Epithelial cell of prostate (primary cell): ENCODE measurements around the gene CRMP1.

ENCODE experiments used
- DNase-seq: peaks from one replicate; pipeline ENCODE4 v3.0.0-alpha.2; 2011; ENCODE audit warnings: low read depth, low spot score
- H3K27ac ChIP-seq: fragments of 450-650 bp; 2 replicates; pipeline ENCODE4 v1.5.1; 2017; ENCODE audit warnings: mild to moderate bottlenecking

Gene CRMP1

GRCh38 chr4:5890063-5890727, 2.7 kb downstream of the CRMP1 start:
- DNase-seq: no peak
- no peak overlapping the region for H3K27ac ChIP-seq

- no peak overlapping the region for H3K27ac ChIP-seq
- DNase-seq: no peak
Observed at GRCh38 chr4:5889002-5889696, 3.7 kb downstream of the CRMP1 start.

- no peak overlapping the region for H3K27ac ChIP-seq
- DNase-seq: no peak
Observed at GRCh38 chr4:5888222-5889001, 4.5 kb downstream of the CRMP1 start.

GRCh38 chr4:5887361-5888221, 5.3 kb downstream of the CRMP1 start:
- no peak for DNase-seq
- no peak overlapping the region for H3K27ac ChIP-seq

GRCh38 chr4:5887011-5887360, 5.9 kb downstream of the CRMP1 start:
- no peak for DNase-seq
- no peak overlapping the region for H3K27ac ChIP-seq

- no peak overlapping the region for H3K27ac ChIP-seq
- DNase-seq: no peak
Observed at GRCh38 chr4:5885733-5886132, 7.2 kb downstream of the CRMP1 start.

GRCh38 chr4:5884796-5885195, 8.1 kb downstream of the CRMP1 start:
- DNase-seq: no peak
- no peak overlapping the region for H3K27ac ChIP-seq

- H3K27ac ChIP-seq: no peak overlapping the region
- DNase-seq: no peak
Observed at GRCh38 chr4:5883916-5884315, 9.0 kb downstream of the CRMP1 start.

GRCh38 chr4:5882947-5883346, 9.9 kb downstream of the CRMP1 start:
- H3K27ac ChIP-seq: no peak overlapping the region
- DNase-seq: no peak

GRCh38 chr4:5881340-5881739, 11.5 kb downstream of the CRMP1 start:
- no peak for DNase-seq

GRCh38 chr4:5878359-5878758, 14.5 kb downstream of the CRMP1 start:
- no peak for DNase-seq
- H3K27ac ChIP-seq: no peak overlapping the region

More at GRCh38 chr4:5881340-5881739, 11.5 kb downstream of the CRMP1 start:
- H3K27ac ChIP-seq: no peak overlapping the region

- no peak overlapping the region for H3K27ac ChIP-seq
- no peak for DNase-seq
Observed at GRCh38 chr4:5877392-5877791, 15.5 kb downstream of the CRMP1 start.

GRCh38 chr4:5874811-5875449, 18.0 kb downstream of the CRMP1 start:
- peak; percentile 8 for DNase-seq

GRCh38 chr4:5870701-5871100, 22.2 kb downstream of the CRMP1 start:
- H3K27ac ChIP-seq: no peak overlapping the region

More at GRCh38 chr4:5874811-5875449, 18.0 kb downstream of the CRMP1 start:
- H3K27ac ChIP-seq: no peak overlapping the region

GRCh38 chr4:5869966-5870619, 22.8 kb downstream of the CRMP1 start:
- DNase-seq: no peak
- no peak overlapping the region for H3K27ac ChIP-seq

More at GRCh38 chr4:5870701-5871100, 22.2 kb downstream of the CRMP1 start:
- DNase-seq: no peak

GRCh38 chr4:5867866-5868265, 25.0 kb downstream of the CRMP1 start:
- H3K27ac ChIP-seq: no peak overlapping the region
- no peak for DNase-seq

- no peak overlapping the region for H3K27ac ChIP-seq
- no peak for DNase-seq
Observed at GRCh38 chr4:5866841-5867813, 25.8 kb downstream of the CRMP1 start.

GRCh38 chr4:5865896-5866599, 26.8 kb downstream of the CRMP1 start:
- no peak for DNase-seq
- no peak overlapping the region for H3K27ac ChIP-seq
